Measurements from ENCODE around the gene KRT24. TPM values are rescaled to one million over a fixed set of nuclear protein-coding genes. Genes with fewer than 3 reads are reported as not detected.
"Not testable (repeated sequence)": the region's sequence is repeated elsewhere in the genome, so short reads cannot be mapped to it uniquely, and the experiment has no call there.

KRT24 gene
- under 1 TPM in 3 of 8 experiments, not detected in 5; 0.14 to 0.56 (median 0.17) TPM for total RNA-seq

- peaks cover 0 to 8% of the 10 kb centered on the region in 2 donors for H3K4me1 ChIP-seq (replicated peaks in 1 of 2)
- in situ Hi-C loops (cut with MboI; ENCODE audit: low pct_unique_long_range_greater_than_20kb in 2 of 9, low sequenced_read_pairs in 9 of 9, unreplicated experiment in 9 of 9), result no loop called here
- WGBS, 10 experiments, result 32 to 91% (median 63%) methylated on average over 1 to 7 of the region's 7 CpGs; no CpG with 5 or more reads in 2 of the 10 experiments
- H3K27ac ChIP-seq, result no peak within 1 kb of the TSS
- no peak within 1 kb of the TSS for H3K4me3 ChIP-seq
- ATAC-seq (replicated peaks in 6 of 8), result no peak
These were observed at the start of gene KRT24 for GRCh38 chr17:40703652-40704051. KRT24 (minus strand) TSS chr17:40703752; CDS start chr17:40703693, 59 bp downstream.

DNA sequence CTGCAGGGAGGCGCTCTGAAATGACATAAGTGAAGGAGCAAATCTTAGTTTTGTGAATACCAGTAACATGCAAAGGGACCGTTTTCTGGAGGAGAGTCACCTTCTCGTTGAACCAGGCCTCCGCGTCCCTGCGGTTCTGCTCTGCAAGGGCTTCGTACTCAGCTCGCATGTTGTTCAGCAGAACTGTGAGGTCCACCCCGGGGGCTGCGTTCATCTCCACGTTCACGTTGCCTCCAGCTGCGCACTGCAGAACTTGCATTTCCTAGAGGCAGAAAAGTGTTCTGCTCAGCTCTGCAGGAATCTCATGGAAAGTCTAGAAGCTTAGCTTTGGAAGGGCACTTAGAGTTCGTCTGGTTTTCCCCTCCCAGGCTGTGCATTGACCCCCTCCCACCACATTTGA, 47.5 kb upstream of the KRT24 start:
- 29 to 92% (median 74%) methylated on average over 1 to 14 of the region's 14 CpGs; no CpG with 5 or more reads in 2 of the 10 experiments for WGBS, 10 experiments
- Histone ChIP-seq H3K4me1 (replicated peaks in 1 of 2) (no peaks in the 10 kb centered on the region), H3K4me3 (no peak overlapping the region), H3K27ac (no peak overlapping the region)
- in situ Hi-C loops (cut with MboI; ENCODE audit: low pct_unique_long_range_greater_than_20kb in 2 of 9, low sequenced_read_pairs in 9 of 9, unreplicated experiment in 9 of 9), result no loop called here
- no peak for ATAC-seq (replicated peaks in 6 of 8)

DNA sequence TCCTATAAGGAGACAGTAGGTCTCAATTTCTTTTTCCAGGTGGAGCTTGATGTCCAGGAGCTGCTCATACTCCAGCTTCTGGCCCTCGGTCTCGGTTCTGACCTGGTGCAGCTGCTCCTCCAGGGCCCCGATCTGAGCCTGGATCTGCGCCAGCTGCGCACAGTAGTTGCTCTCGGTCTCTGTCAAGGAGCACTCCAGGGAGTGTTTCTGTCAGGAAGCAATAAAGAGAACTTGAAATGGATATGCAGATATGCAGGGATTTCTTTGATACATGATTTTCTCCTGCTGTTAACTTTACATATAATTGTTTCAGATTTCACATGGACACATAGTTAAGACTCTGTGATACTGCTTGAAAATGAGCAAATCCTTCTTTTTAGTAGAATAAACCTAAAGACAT, 46.8 kb upstream of the KRT24 start:
- in situ Hi-C loops (cut with MboI; ENCODE audit: low pct_unique_long_range_greater_than_20kb in 2 of 9, low sequenced_read_pairs in 9 of 9, unreplicated experiment in 9 of 9), result no loop called here
- ATAC-seq (replicated peaks in 6 of 8), result peak in 2 of 8 experiments; percentile 57 to 76

DNA sequence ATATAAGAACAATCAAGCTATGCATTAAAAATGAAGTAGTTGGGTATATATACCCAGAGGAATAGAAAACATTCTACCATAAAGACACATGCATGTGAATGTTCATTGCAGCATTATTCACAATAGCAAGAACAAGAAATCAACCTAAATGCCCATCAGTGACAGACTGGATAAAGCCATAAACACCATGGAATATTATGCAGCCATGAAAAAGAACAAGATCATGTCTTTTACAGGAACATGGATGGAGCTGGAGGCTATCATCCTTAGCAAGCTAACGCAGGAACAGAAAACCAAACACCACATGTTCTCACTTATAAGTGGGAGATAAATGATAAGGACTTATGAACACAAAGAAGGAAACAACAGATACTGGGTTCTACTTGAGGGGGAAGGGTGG, 45.1 kb upstream of the KRT24 start:
- H3K4me3 ChIP-seq; H3K27ac ChIP-seq; in situ Hi-C loops (cut with MboI; ENCODE audit: low pct_unique_long_range_greater_than_20kb in 2 of 9, low sequenced_read_pairs in 9 of 9, unreplicated experiment in 9 of 9); ATAC-seq (replicated peaks in 6 of 8); H3K4me1 ChIP-seq (replicated peaks in 1 of 2): not testable (repeated sequence)
- 10 to 88% (median 71%) methylated on average over 1 of the region's 1 CpG; no CpG with 5 or more reads in 1 of the 10 experiments for WGBS, 10 experiments

More for the DNA sequence above, 46.8 kb upstream of the KRT24 start:
- Histone ChIP-seq H3K4me1 (replicated peaks in 1 of 2) (no peaks in the 10 kb centered on the region), H3K4me3 (no peak overlapping the region), H3K27ac (no peak overlapping the region)
- 20 to 85% (median 62%) methylated on average over 1 to 5 of the region's 6 CpGs; no CpG with 5 or more reads in 3 of the 10 experiments for WGBS, 10 experiments

- Histone ChIP-seq H3K4me1 (replicated peaks in 1 of 2) (no peaks in the 10 kb centered on the region), H3K4me3 (no peak overlapping the region), H3K27ac (no peak overlapping the region)
- in situ Hi-C loops (cut with MboI; ENCODE audit: low pct_unique_long_range_greater_than_20kb in 2 of 9, low sequenced_read_pairs in 9 of 9, unreplicated experiment in 9 of 9), result no loop called here
- WGBS, 10 experiments, result 0 to 67% (median 60%) methylated on average over 1 to 3 of the region's 4 CpGs; no CpG with 5 or more reads in 3 of the 10 experiments
- ATAC-seq (replicated peaks in 6 of 8), result no peak
These were observed 35.0 kb upstream of the KRT24 start for GRCh38 chr17:40738553-40738952.

GRCh38 chr17:40735016-40735415, 31.5 kb upstream of the KRT24 start:
- WGBS, 10 experiments, result 40 to 86% (median 71%) methylated on average over 1 of the region's 1 CpG; no CpG with 5 or more reads in 5 of the 10 experiments
- no peak for ATAC-seq (replicated peaks in 6 of 8)
- in situ Hi-C loops (cut with MboI; ENCODE audit: low pct_unique_long_range_greater_than_20kb in 2 of 9, low sequenced_read_pairs in 9 of 9, unreplicated experiment in 9 of 9), result no loop called here

GRCh38 chr17:40734018-40734417, 30.5 kb upstream of the KRT24 start:
- peak in 3 of 8 experiments; percentile 31 to 74 (median 51) for ATAC-seq (replicated peaks in 6 of 8)
- in situ Hi-C loops (cut with MboI; ENCODE audit: low pct_unique_long_range_greater_than_20kb in 2 of 9, low sequenced_read_pairs in 9 of 9, unreplicated experiment in 9 of 9), result no loop called here
- no peak overlapping the region for H3K4me3 ChIP-seq
- H3K4me1 ChIP-seq (replicated peaks in 1 of 2), result no peaks in the 10 kb centered on the region
- no peak overlapping the region for H3K27ac ChIP-seq
- 45 to 100% (median 70%) methylated on average over 1 to 5 of the region's 6 CpGs; no CpG with 5 or more reads in 2 of the 10 experiments for WGBS, 10 experiments

More at GRCh38 chr17:40735016-40735415, 31.5 kb upstream of the KRT24 start:
- H3K27ac ChIP-seq, result no peak overlapping the region
- H3K4me1 ChIP-seq (replicated peaks in 1 of 2), result no peaks in the 10 kb centered on the region
- no peak overlapping the region for H3K4me3 ChIP-seq

- no peak for ATAC-seq (replicated peaks in 6 of 8)
- WGBS, 10 experiments, result 13 to 71% (median 48%) methylated on average over 1 of the region's 1 CpG; no CpG with 5 or more reads in 2 of the 10 experiments
These were observed 27.4 kb upstream of the KRT24 start for GRCh38 chr17:40730970-40731369.

GRCh38 chr17:40727447-40728231, 24.1 kb upstream of the KRT24 start:
- in situ Hi-C loops (cut with MboI; ENCODE audit: low pct_unique_long_range_greater_than_20kb in 2 of 9, low sequenced_read_pairs in 9 of 9, unreplicated experiment in 9 of 9), result no loop called here

More at GRCh38 chr17:40730970-40731369, 27.4 kb upstream of the KRT24 start:
- Histone ChIP-seq H3K27ac (no peak overlapping the region), H3K4me3 (no peak overlapping the region), H3K4me1 (replicated peaks in 1 of 2) (no peaks in the 10 kb centered on the region)
- in situ Hi-C loops (cut with MboI; ENCODE audit: low pct_unique_long_range_greater_than_20kb in 2 of 9, low sequenced_read_pairs in 9 of 9, unreplicated experiment in 9 of 9), result no loop called here

GRCh38 chr17:40726919-40727318, 23.4 kb upstream of the KRT24 start:
- in situ Hi-C loops (cut with MboI; ENCODE audit: low pct_unique_long_range_greater_than_20kb in 2 of 9, low sequenced_read_pairs in 9 of 9, unreplicated experiment in 9 of 9), result no loop called here
- WGBS, 10 experiments, result 0 to 100% (median 50%) methylated on average over 1 to 2 of the region's 2 CpGs; no CpG with 5 or more reads in 1 of the 10 experiments
- no peaks in the 10 kb centered on the region for H3K4me1 ChIP-seq (replicated peaks in 1 of 2)
- ATAC-seq (replicated peaks in 6 of 8), result peak in 1 of 8 experiments; percentile 16
- H3K27ac ChIP-seq, result no peak overlapping the region
- no peak overlapping the region for H3K4me3 ChIP-seq

More at GRCh38 chr17:40727447-40728231, 24.1 kb upstream of the KRT24 start:
- ATAC-seq (replicated peaks in 6 of 8), result peak in 2 of 8 experiments; percentile 93 to 94
- no peak overlapping the region for H3K27ac ChIP-seq
- no peaks in the 10 kb centered on the region for H3K4me1 ChIP-seq (replicated peaks in 1 of 2)
- H3K4me3 ChIP-seq, result no peak overlapping the region
- 48 to 100% (median 80%) methylated on average over 4 to 8 of the region's 8 CpGs for whole genome bisulfite sequencing, 10 experiments

GRCh38 chr17:40724656-40725055, 21.1 kb upstream of the KRT24 start:
- ATAC-seq (replicated peaks in 6 of 8), result no peak
- Histone ChIP-seq H3K4me3 (no peak overlapping the region), H3K27ac (no peak overlapping the region), H3K4me1 (replicated peaks in 1 of 2) (no peaks in the 10 kb centered on the region)
- in situ Hi-C loops (cut with MboI; ENCODE audit: low pct_unique_long_range_greater_than_20kb in 2 of 9, low sequenced_read_pairs in 9 of 9, unreplicated experiment in 9 of 9), result no loop called here
- 13 to 86% (median 60%) methylated on average over 1 of the region's 1 CpG; no CpG with 5 or more reads in 5 of the 10 experiments for WGBS, 10 experiments

DNA sequence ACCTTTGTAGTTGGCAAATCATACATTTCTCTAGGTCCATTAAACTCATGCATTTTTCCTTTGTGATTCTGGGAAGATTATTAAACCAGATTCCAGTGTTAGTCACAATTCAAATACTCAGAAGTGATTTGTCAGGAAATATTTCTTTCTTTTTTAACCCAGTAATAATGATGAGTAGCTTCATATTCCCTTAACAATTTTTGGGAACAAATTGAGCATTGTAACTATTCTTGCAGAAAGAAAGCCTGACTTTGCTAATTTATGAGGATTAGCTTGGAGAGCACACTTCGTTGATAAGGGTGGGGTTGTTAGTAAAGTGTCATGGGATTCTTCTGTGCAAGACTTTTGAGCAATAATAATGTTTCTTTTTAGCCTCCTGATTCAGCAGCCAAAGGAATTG, 18.7 kb upstream of the KRT24 start:
- no peaks in the 10 kb centered on the region for H3K4me1 ChIP-seq (replicated peaks in 1 of 2)
- in situ Hi-C loops (cut with MboI; ENCODE audit: low pct_unique_long_range_greater_than_20kb in 2 of 9, low sequenced_read_pairs in 9 of 9, unreplicated experiment in 9 of 9), result no loop called here
- WGBS, 10 experiments, result 0 to 75% (median 36%) methylated on average over 1 of the region's 1 CpG; no CpG with 5 or more reads in 4 of the 10 experiments
- peak in 2 of 8 experiments; percentile 39 to 60 for ATAC-seq (replicated peaks in 6 of 8)
- no peak overlapping the region for H3K27ac ChIP-seq
- no peak overlapping the region for H3K4me3 ChIP-seq

GRCh38 chr17:40720899-40721298, 17.3 kb upstream of the KRT24 start:
- in situ Hi-C loops (cut with MboI; ENCODE audit: low pct_unique_long_range_greater_than_20kb in 2 of 9, low sequenced_read_pairs in 9 of 9, unreplicated experiment in 9 of 9), result no loop called here
- 7 to 89% (median 62%) methylated on average over 1 to 2 of the region's 2 CpGs for WGBS, 10 experiments
- Histone ChIP-seq H3K27ac (no peak overlapping the region), H3K4me3 (no peak overlapping the region), H3K4me1 (replicated peaks in 1 of 2) (no peaks in the 10 kb centered on the region)
- no peak for ATAC-seq (replicated peaks in 6 of 8)
